B cell (primary cell): ENCODE data around the gene EIF2B2. TPM values are rescaled to one million over a fixed set of nuclear protein-coding genes. Genes with fewer than 3 reads are reported as not detected.

Experiments
- ATAC-seq: fragments of 200-7000 bp; cut with Tn5 transposase; one replicate; pipeline ENCODE4 v1.10.0; 2021; ENCODE audit warnings: low read depth, mild to moderate bottlenecking, moderate number of reproducible peaks, moderate library complexity
- CTCF ChIA-PET: fragments of 350-600 bp; sonication (Branson Sonifier 250); formaldehyde crosslinking; loops from one replicate; lab custom pipeline; 2021; ENCODE audit warnings: antibody characterized with exemption, inconsistent platforms; lab: Charles Lee
- POLR2A ChIA-PET: fragments of 350-600 bp; sonication (Branson Sonifier 250); formaldehyde crosslinking; loops from one replicate; lab custom pipeline; 2021; ENCODE audit warnings: antibody characterized with exemption; lab: Charles Lee
- DNase-seq: peaks from one replicate; pipeline ENCODE4 v3.0.0; 2013
- H2AFZ ChIP-seq: 2 replicates; pipeline ENCODE4 v1.6.1; 2012; ENCODE audit warnings: mild to moderate bottlenecking, low read depth, low read length; ENCODE audit not compliant: insufficient read depth, poor library complexity, severe bottlenecking
- H3K27ac ChIP-seq, 2 donors: 1 replicate in 1 of 2; 2 replicates in 1 of 2; pipeline ENCODE4 v1.5.1; 2012 to 2013; ENCODE audit warnings: low read length in 2 of 2, mild to moderate bottlenecking in 2 of 2, moderate library complexity in 1 of 2
- H3K27me3 ChIP-seq, 4 experiments: fragments of 200-600 bp in 1 of 4; sonication (generic) in 1 of 4; replicated peaks in 1 of 4; 1 replicate in 2 of 4; 2 replicates in 2 of 4; pipeline versions ENCODE4 v1.6.1 to v1.7.0; 2013 to 2016; ENCODE audit warnings: low read length in 3 of 4, mild to moderate bottlenecking in 2 of 4, mixed read lengths in 1 of 4, moderate library complexity in 1 of 4; ENCODE audit not compliant: insufficient read depth in 4 of 4, control insufficient read depth in 3 of 4; ENCODE audit errors: control extremely low read depth in 1 of 4
- H3K36me3 ChIP-seq, 2 experiments: replicated peaks in 1 of 2; 1 replicate in 1 of 2; 2 replicates in 1 of 2; pipeline versions ENCODE4 v1.6.1 to v1.7.1; 2013; ENCODE audit warnings: low read length in 1 of 2; ENCODE audit not compliant: insufficient read depth in 2 of 2, control insufficient read depth in 1 of 2; ENCODE audit errors: control extremely low read depth in 1 of 2, extremely low read depth in 1 of 2
- H3K4me1 ChIP-seq, 2 donors: fragments of 200-600 bp in 1 of 2; sonication (generic) in 1 of 2; 1 replicate in 1 of 2; 2 replicates in 1 of 2; pipeline versions ENCODE4 v1.5.1 to v1.6.1; 2013 to 2017; ENCODE audit warnings: low read length in 2 of 2; ENCODE audit not compliant: control insufficient read depth in 2 of 2, insufficient read depth in 2 of 2
- H3K4me2 ChIP-seq: replicated peaks from 2 replicates; pipeline ENCODE3; 2012; ENCODE audit warnings: mild to moderate bottlenecking, low read depth, low read length; ENCODE audit not compliant: poor library complexity, severe bottlenecking
- H3K4me3 ChIP-seq, 5 experiments: fragments of 200-600 bp in 1 of 5; sonication (generic) in 1 of 5; 1 replicate in 3 of 5; 2 replicates in 2 of 5; pipeline versions ENCODE4 v1.5.1 to v1.7.0; 2011 to 2016; ENCODE audit warnings: low read length in 4 of 5, mild to moderate bottlenecking in 4 of 5, low read depth in 2 of 5, control low read depth in 1 of 5, moderate library complexity in 1 of 5; ENCODE audit not compliant: insufficient read depth in 1 of 5; ENCODE audit errors: control extremely low read depth in 1 of 5, extremely low read depth in 1 of 5
- H3K79me2 ChIP-seq: fragments of 200-600 bp; sonication (generic); one replicate; pipeline ENCODE4 v1.6.0; 2016; ENCODE audit warnings: low read length; ENCODE audit not compliant: control insufficient read depth, insufficient read depth
- H3K9ac ChIP-seq: fragments of 200-600 bp; sonication (generic); 2 replicates; pipeline ENCODE4 v1.6.1; 2017; ENCODE audit warnings: mild to moderate bottlenecking, low read length, moderate library complexity
- H3K9me3 ChIP-seq, 3 donors: one replicate each; pipeline versions ENCODE4 v1.6.1 to v1.7.1; 2013; ENCODE audit warnings: low read length in 2 of 3; ENCODE audit not compliant: control insufficient read depth in 2 of 3, insufficient read depth in 1 of 3; ENCODE audit errors: control extremely low read depth in 1 of 3
- H4K20me1 ChIP-seq: 2 replicates; pipeline ENCODE4 v1.6.0; 2012; ENCODE audit warnings: mild to moderate bottlenecking, low read length; ENCODE audit not compliant: insufficient read depth, control insufficient read depth, poor library complexity, severe bottlenecking
- H3K27ac Mint-ChIP-seq: one replicate; pipeline ENCODE4 v1.8.0; 2021; ENCODE audit warnings: mixed read lengths
- H3K27me3 Mint-ChIP-seq: one replicate; pipeline ENCODE4 v1.8.0; 2021; ENCODE audit warnings: mixed read lengths
- H3K4me1 Mint-ChIP-seq: one replicate; pipeline ENCODE4 v1.8.0; 2021; ENCODE audit warnings: mixed read lengths
- H3K4me3 Mint-ChIP-seq: one replicate; pipeline ENCODE4 v1.8.0; 2021; ENCODE audit warnings: mixed read lengths
- H3K9me3 Mint-ChIP-seq: one replicate; pipeline ENCODE4 v1.8.0; 2022; ENCODE audit warnings: mixed read lengths; ENCODE audit not compliant: insufficient read depth
- CTCF ChIP-seq: fragments of 200-600 bp; IDR thresholded peaks from one replicate; pipeline ENCODE4 v1.8.0; 2022; ENCODE audit warnings: antibody characterized with exemption, mild to moderate bottlenecking
- EZH2 ChIP-seq: IDR thresholded peaks from 2 replicates; pipeline ENCODE4 v1.6.1; 2012; ENCODE audit warnings: borderline replicate concordance, low read depth, mild to moderate bottlenecking, moderate library complexity, low read length; ENCODE audit not compliant: insufficient read depth, poor library complexity, severe bottlenecking
- WGBS: methylation state at CpG from one replicate; pipeline ENCODE4 v1.1.5; 2013; ENCODE audit warnings: missing lambda C conversion rate; ENCODE audit not compliant: insufficient coverage; 5-methylcytosine and 5-hydroxymethylcytosine counted together
- intact Hi-C: fragments of 100-400 bp; cut with micrococcal nuclease; formaldehyde crosslinking; loops from one replicate; pipeline ENCODE4 v1.10.0; 2022
- polyA plus RNA-seq: library from polyadenylated mRNA; depleted of rRNA; stranded (reverse); fragments of >200 nt; gene quantifications from 2 replicates; pipeline ENCODE4 v1.2.3, GENCODE V29; 2012
- total RNA-seq, 2 donors: library from RNA; stranded (reverse); fragments of 120-200 nt in 1 of 2; gene quantifications; 1 replicate in 1 of 2; 2 replicates in 1 of 2; pipeline versions ENCODE4 v1.2.3 to v1.2.4, GENCODE V29; 2013 to 2022

The EIF2B2 gene
- total and polyA plus RNA-seq, 2 donors (not counting 1 experiment from before 2014, with no cell fraction given): 25.5 to 27.6 TPM

- Mint-ChIP-seq H3K27ac (no peak overlapping the region), H3K4me3 (no peak overlapping the region), H3K9me3 (no peaks in the 10 kb centered on the region), H3K4me1 (peaks cover 17% of the 10 kb centered on the region), H3K27me3 (no peaks in the 10 kb centered on the region)
- Histone ChIP-seq H4K20me1 (no peaks in the 10 kb centered on the region), H2AFZ (no peak overlapping the region), H3K9ac (no peak overlapping the region), H3K4me2 (no peak overlapping the region), H3K27ac (no peak overlapping the region), H3K9me3 (no peaks in the 10 kb centered on the region), H3K79me2 (peaks cover 15% of the 10 kb centered on the region), H3K4me1 (peaks cover 9 to 10% of the 10 kb centered on the region in 2 donors), H3K36me3 (no peaks in the 10 kb centered on the region), H3K27me3 (no peaks in the 10 kb centered on the region), H3K4me3 (no peak overlapping the region)
- DNase-seq (no peak), ATAC-seq (no peak)
- ChIA-PET POLR2A (no interaction called here), CTCF (interaction anchor here (0.9 kb wide), 1 partner anchor 34 kb away, joined by 3 read pairs; no protein-coding TSS in a partner anchor)
- no CpG with 5 or more reads among the region's 1 CpG for WGBS
- no peak for TF ChIP-seq EZH2
- no peak for TF ChIP-seq CTCF
- intact Hi-C loops: no loop called here
Observed at GRCh38 chr14:75054421-75054820, 51.7 kb downstream of the EIF2B2 start.

DNA sequence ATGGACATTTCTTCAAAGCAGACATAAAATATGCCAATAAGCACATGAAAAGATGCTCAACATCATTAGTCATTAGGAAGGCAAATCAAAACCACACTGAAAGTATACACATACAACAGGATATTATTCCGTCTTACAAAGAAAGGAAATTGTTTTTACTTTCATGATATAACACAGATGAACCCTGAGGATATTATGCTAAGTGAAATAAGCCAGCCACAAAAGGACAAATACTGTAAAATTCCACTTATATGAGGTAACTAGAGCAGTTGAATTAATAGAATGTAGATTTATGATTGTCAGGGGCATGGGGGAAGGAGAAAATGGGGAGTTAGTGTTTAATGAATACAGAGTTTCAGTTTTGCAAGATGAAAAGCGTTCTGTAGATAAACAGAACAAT is 56.9 kb downstream of the EIF2B2 start:
- ChIA-PET POLR2A (no interaction called here), CTCF (no interaction called here)
- no peak overlapping the region for H3K4me3 ChIP-seq
- Mint-ChIP-seq H3K27me3 (no peaks in the 10 kb centered on the region), H3K27ac (no peak overlapping the region), H3K4me3 (no peak overlapping the region), H3K9me3 (no peaks in the 10 kb centered on the region), H3K4me1 (peaks cover 18% of the 10 kb centered on the region)
- H3K9ac ChIP-seq: no peak overlapping the region
- no peak overlapping the region for H3K27ac ChIP-seq
- no peak for ATAC-seq
- H3K27me3 ChIP-seq: no peaks in the 10 kb centered on the region
- DNase-seq: no peak
- no peak overlapping the region for H3K4me2 ChIP-seq
- intact Hi-C loops: loop anchor here (10.0 kb wide), 2 partner anchors 65 to 445 kb away; partner anchors contain the start of genes LTBP2 and NEK9
- H4K20me1 ChIP-seq: no peaks in the 10 kb centered on the region
- no peak overlapping the region for H2AFZ ChIP-seq
- H3K36me3 ChIP-seq: peaks cover 0 to 2% of the 10 kb centered on the region in 2 experiments
- H3K4me1 ChIP-seq: peaks cover 8 to 10% of the 10 kb centered on the region in 2 donors
- H3K79me2 ChIP-seq: peaks cover 5% of the 10 kb centered on the region
- TF ChIP-seq CTCF (no peak), EZH2 (no peak)
- H3K9me3 ChIP-seq: peaks cover 0 to 2% (median 0%) of the 10 kb centered on the region in 3 donors
- no CpG with 5 or more reads among the region's 2 CpGs for WGBS
